Memory B cell (primary cell): ENCODE measurements around the gene CAND2.

Experiments
- ATAC-seq: fragments of 150-1000 bp; cut with Tn5 transposase; 2 replicates; pipeline ENCODE4 v1.10.0; 2021; ENCODE audit warnings: low read depth, mild to moderate bottlenecking, moderate library complexity
- DNase-seq, 2 donors: peaks; one replicate each; pipeline ENCODE4 v3.0.0; 2022; ENCODE audit warnings: low spot score in 2 of 2
- H3K27ac Mint-ChIP-seq: one replicate; pipeline ENCODE4 v1.8.0; 2022; ENCODE audit warnings: mild to moderate bottlenecking, moderate library complexity, mixed read lengths
- H3K27me3 Mint-ChIP-seq: one replicate; pipeline ENCODE4 v1.8.0; 2022; ENCODE audit warnings: mixed read lengths
- H3K36me3 Mint-ChIP-seq: one replicate; pipeline ENCODE4 v1.8.0; 2022; ENCODE audit warnings: mild to moderate bottlenecking, mixed read lengths
- H3K4me1 Mint-ChIP-seq: one replicate; pipeline ENCODE4 v1.8.0; 2022; ENCODE audit warnings: mixed read lengths
- H3K4me3 Mint-ChIP-seq: one replicate; pipeline ENCODE4 v1.8.0; 2022; ENCODE audit warnings: mild to moderate bottlenecking, moderate library complexity, mixed read lengths
- H3K9me3 Mint-ChIP-seq: one replicate; pipeline ENCODE4 v1.8.0; 2022; ENCODE audit warnings: mixed read lengths

The CAND2 gene

GRCh38 chr3:12807066-12807465 is 10.6 kb downstream of the CAND2 start:
- no peak for DNase-seq
- H3K4me3 Mint-ChIP-seq = no peak overlapping the region
- H3K27ac Mint-ChIP-seq = no peak overlapping the region
- no peaks in the 10 kb centered on the region for H3K36me3 Mint-ChIP-seq
- no peak for ATAC-seq
- H3K27me3 Mint-ChIP-seq = no peaks in the 10 kb centered on the region
- peaks cover 6% of the 10 kb centered on the region for H3K4me1 Mint-ChIP-seq
- H3K9me3 Mint-ChIP-seq = no peaks in the 10 kb centered on the region

GRCh38 chr3:12807601-12808359 is 11.3 kb downstream of the CAND2 start:
- H3K36me3 Mint-ChIP-seq = no peaks in the 10 kb centered on the region
- no peak overlapping the region for H3K4me3 Mint-ChIP-seq
- peaks cover 6% of the 10 kb centered on the region for H3K4me1 Mint-ChIP-seq

GRCh38 chr3:12808587-12808986 is 12.1 kb downstream of the CAND2 start:
- no peaks in the 10 kb centered on the region for H3K9me3 Mint-ChIP-seq
- peaks cover 6% of the 10 kb centered on the region for H3K4me1 Mint-ChIP-seq
- DNase-seq (no peak), ATAC-seq (no peak)
- H3K27ac Mint-ChIP-seq = no peak overlapping the region
- no peaks in the 10 kb centered on the region for H3K27me3 Mint-ChIP-seq
- H3K4me3 Mint-ChIP-seq = peak overlapping the region; percentile 27
- no peaks in the 10 kb centered on the region for H3K36me3 Mint-ChIP-seq

More at GRCh38 chr3:12807601-12808359, 11.3 kb downstream of the CAND2 start:
- H3K27ac Mint-ChIP-seq = no peak overlapping the region
- no peaks in the 10 kb centered on the region for H3K9me3 Mint-ChIP-seq
- no peaks in the 10 kb centered on the region for H3K27me3 Mint-ChIP-seq
- DNase-seq (no peak), ATAC-seq (no peak)

- no peaks in the 10 kb centered on the region for H3K27me3 Mint-ChIP-seq
- no peak overlapping the region for H3K27ac Mint-ChIP-seq
- no peak for ATAC-seq
- no peaks in the 10 kb centered on the region for H3K9me3 Mint-ChIP-seq
- H3K4me1 Mint-ChIP-seq = peaks cover 6% of the 10 kb centered on the region
- no peak for DNase-seq
- H3K36me3 Mint-ChIP-seq = no peaks in the 10 kb centered on the region
- peak overlapping the region; percentile 68 for H3K4me3 Mint-ChIP-seq
Observed at GRCh38 chr3:12809001-12809400, 12.5 kb downstream of the CAND2 start.

- Mint-ChIP-seq H3K27me3 (no peaks in the 10 kb centered on the region), H3K4me1 (peaks cover 6% of the 10 kb centered on the region), H3K9me3 (no peaks in the 10 kb centered on the region), H3K27ac (no peak overlapping the region), H3K36me3 (no peaks in the 10 kb centered on the region), H3K4me3 (peak overlapping the region; percentile 68)
- ATAC-seq (no peak), DNase-seq (no peak)
Observed at GRCh38 chr3:12809435-12809834, 13.0 kb downstream of the CAND2 start.

- Mint-ChIP-seq H3K27ac (no peak overlapping the region), H3K36me3 (no peaks in the 10 kb centered on the region), H3K9me3 (no peaks in the 10 kb centered on the region), H3K4me3 (peak overlapping the region; percentile 68), H3K27me3 (no peaks in the 10 kb centered on the region), H3K4me1 (peaks cover 6% of the 10 kb centered on the region)
- DNase-seq = peak; percentile 95 to 98
- ATAC-seq = peak; percentile 96
Observed at GRCh38 chr3:12810013-12810780, 13.7 kb downstream of the CAND2 start.

- Mint-ChIP-seq H3K36me3 (no peaks in the 10 kb centered on the region), H3K4me1 (peaks cover 6% of the 10 kb centered on the region), H3K9me3 (no peaks in the 10 kb centered on the region), H3K27me3 (no peaks in the 10 kb centered on the region), H3K4me3 (no peak overlapping the region), H3K27ac (no peak overlapping the region)
- DNase-seq = no peak
- ATAC-seq = no peak
Observed at GRCh38 chr3:12810961-12811360, 14.5 kb downstream of the CAND2 start.

- Mint-ChIP-seq H3K27me3 (no peaks in the 10 kb centered on the region), H3K4me1 (peaks cover 6% of the 10 kb centered on the region), H3K36me3 (no peaks in the 10 kb centered on the region), H3K9me3 (no peaks in the 10 kb centered on the region), H3K4me3 (no peak overlapping the region), H3K27ac (no peak overlapping the region)
- ATAC-seq = no peak
- DNase-seq = no peak
Observed at GRCh38 chr3:12812812-12813211, 16.3 kb downstream of the CAND2 start.

GRCh38 chr3:12813967-12814366 is 17.5 kb downstream of the CAND2 start:
- Mint-ChIP-seq H3K27ac (no peak overlapping the region), H3K36me3 (no peaks in the 10 kb centered on the region), H3K9me3 (no peaks in the 10 kb centered on the region), H3K4me1 (peaks cover 7% of the 10 kb centered on the region), H3K27me3 (no peaks in the 10 kb centered on the region), H3K4me3 (no peak overlapping the region)
- no peak for ATAC-seq
- no peak for DNase-seq

GRCh38 chr3:12815078-12815477 is 18.6 kb downstream of the CAND2 start:
- Mint-ChIP-seq H3K36me3 (no peaks in the 10 kb centered on the region), H3K4me3 (no peak overlapping the region), H3K27ac (no peak overlapping the region), H3K4me1 (peaks cover 3% of the 10 kb centered on the region), H3K9me3 (no peaks in the 10 kb centered on the region), H3K27me3 (no peaks in the 10 kb centered on the region)
- ATAC-seq = no peak
- no peak for DNase-seq

- no peaks in the 10 kb centered on the region for H3K27me3 Mint-ChIP-seq
- no peak overlapping the region for H3K27ac Mint-ChIP-seq
- no peaks in the 10 kb centered on the region for H3K9me3 Mint-ChIP-seq
- ATAC-seq = no peak
- H3K4me3 Mint-ChIP-seq = no peak overlapping the region
- no peak for DNase-seq
- H3K4me1 Mint-ChIP-seq = peaks cover 3% of the 10 kb centered on the region
- no peaks in the 10 kb centered on the region for H3K36me3 Mint-ChIP-seq
Observed at GRCh38 chr3:12815719-12816118, 19.2 kb downstream of the CAND2 start.

GRCh38 chr3:12816521-12817342 is 20.3 kb downstream of the CAND2 start:
- Mint-ChIP-seq H3K4me1 (peaks cover 3% of the 10 kb centered on the region), H3K27ac (no peak overlapping the region), H3K27me3 (no peaks in the 10 kb centered on the region), H3K9me3 (no peaks in the 10 kb centered on the region), H3K4me3 (no peak overlapping the region), H3K36me3 (no peaks in the 10 kb centered on the region)
- ATAC-seq (no peak), DNase-seq (no peak)

GRCh38 chr3:12817343-12817710 is 20.8 kb downstream of the CAND2 start:
- H3K27me3 Mint-ChIP-seq = no peaks in the 10 kb centered on the region
- DNase-seq = no peak
- H3K36me3 Mint-ChIP-seq = no peaks in the 10 kb centered on the region
- ATAC-seq = no peak
- no peaks in the 10 kb centered on the region for H3K9me3 Mint-ChIP-seq
- no peak overlapping the region for H3K4me3 Mint-ChIP-seq
- H3K27ac Mint-ChIP-seq = no peak overlapping the region
- peaks cover 3% of the 10 kb centered on the region for H3K4me1 Mint-ChIP-seq

- no peak for ATAC-seq
- DNase-seq = no peak
- no peaks in the 10 kb centered on the region for H3K36me3 Mint-ChIP-seq
- no peak overlapping the region for H3K4me3 Mint-ChIP-seq
- H3K27me3 Mint-ChIP-seq = no peaks in the 10 kb centered on the region
- peaks cover 3% of the 10 kb centered on the region for H3K4me1 Mint-ChIP-seq
- H3K9me3 Mint-ChIP-seq = no peaks in the 10 kb centered on the region
- no peak overlapping the region for H3K27ac Mint-ChIP-seq
Observed at GRCh38 chr3:12818273-12818672, 21.8 kb downstream of the CAND2 start.
